Epidermal melanocyte (primary cell): Measurements from ENCODE around the gene SP140L.
A peak's percentile ranks its signal among the peaks of the same experiment; 100 is the strongest.
"Not testable (repeated sequence)": the region's sequence is repeated elsewhere in the genome, so short reads cannot be mapped to it uniquely, and the experiment has no call there.

Experiments used
- DNase-seq: peaks from one replicate; pipeline ENCODE4 v3.0.0; 2011; ENCODE audit warnings: low spot score; ENCODE audit not compliant: insufficient read length

SP140L gene

DNA sequence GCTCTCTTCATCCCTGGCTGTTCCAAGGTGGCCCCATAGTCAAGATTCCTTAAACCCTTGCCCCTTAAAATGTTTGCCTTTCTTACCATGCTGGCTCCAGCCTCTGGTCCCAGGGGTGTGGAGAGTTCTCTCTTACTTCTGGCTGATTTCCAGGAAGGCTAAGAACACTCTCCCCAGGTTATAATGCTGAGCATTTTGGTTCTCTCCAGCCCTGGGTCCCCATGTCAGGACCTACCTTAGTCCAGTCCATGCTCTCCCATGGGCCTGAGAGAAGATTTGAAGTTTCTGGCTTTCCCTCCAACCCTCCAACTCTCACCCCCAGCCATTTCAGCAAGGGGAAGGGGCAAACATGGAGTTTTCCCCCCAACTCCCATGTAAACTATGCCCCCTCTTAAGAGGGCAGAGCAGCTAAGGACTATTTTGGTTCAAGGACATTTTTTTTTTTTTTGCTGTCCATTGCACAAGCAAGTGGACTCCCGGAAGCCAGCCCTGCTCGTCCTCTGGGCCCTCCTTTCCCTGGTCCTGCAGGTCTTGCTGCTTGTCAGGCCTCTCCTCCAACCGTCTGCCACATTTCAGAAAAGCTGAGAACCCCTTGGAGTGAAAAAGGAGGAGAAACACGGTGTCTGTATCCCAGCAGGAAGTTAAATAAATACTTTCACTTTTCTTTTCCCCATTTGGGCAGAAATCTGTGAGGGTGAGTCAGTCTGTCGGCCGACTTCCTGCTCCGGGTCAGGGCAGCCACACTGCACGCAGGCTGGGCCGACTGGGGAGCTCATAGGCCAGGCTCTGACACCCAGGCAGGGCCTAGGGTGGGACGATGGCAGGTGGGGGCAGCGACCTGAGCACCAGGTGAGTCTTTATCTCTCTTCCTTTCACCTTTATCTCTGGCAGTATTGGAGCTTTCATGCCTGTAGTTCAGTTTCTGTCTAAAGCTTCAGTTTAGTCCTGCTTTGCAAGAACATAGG lies at the start of gene SP140L:
TSS of gene SP140L (plus strand) at position 741 of the 965 bp plus-strand sequence. CDS start at position 818, 77 bp downstream.
- DNase-seq = peak; percentile 64

DNA sequence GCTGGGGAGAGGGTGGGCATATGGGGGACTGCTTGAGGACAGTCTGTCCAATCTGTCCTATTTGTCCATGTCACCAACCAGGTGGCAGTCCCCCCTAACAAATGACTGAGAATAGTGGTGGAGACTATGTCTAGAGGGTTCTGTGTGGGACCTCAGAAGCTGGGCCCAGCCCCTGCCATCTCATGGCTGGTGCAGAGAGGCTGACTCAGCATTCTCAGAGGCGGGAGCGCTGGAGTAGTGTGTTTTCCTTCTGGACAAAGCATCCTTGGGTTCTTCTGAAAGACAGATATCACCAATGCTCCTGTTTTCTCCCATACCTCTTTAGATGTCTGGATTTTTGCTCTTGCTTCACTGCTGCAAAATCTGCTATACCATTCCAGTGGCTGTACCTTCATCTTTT lies 44.1 kb upstream of the SP140L start:
- DNase-seq = no peak

DNA sequence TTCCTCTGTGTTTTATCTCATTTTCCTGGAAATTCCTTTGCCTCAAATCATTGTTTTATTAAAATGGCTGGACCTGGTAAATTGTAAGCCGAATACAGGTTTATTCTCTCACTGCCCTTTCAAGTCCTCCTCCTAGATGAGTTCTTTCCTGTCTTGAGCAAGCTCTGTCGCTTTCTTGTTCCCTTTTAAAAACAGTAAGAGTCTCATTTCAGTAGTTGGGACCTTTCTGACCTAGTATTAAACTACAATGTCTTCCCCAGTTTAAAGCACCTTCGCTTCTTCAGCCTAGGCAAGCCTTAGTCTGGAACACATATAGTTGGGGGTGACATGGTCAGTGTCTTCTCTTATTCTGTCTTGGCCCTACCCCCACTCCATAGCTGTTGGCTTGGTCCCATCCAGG lies 40.9 kb upstream of the SP140L start:
- no peak for DNase-seq

DNA sequence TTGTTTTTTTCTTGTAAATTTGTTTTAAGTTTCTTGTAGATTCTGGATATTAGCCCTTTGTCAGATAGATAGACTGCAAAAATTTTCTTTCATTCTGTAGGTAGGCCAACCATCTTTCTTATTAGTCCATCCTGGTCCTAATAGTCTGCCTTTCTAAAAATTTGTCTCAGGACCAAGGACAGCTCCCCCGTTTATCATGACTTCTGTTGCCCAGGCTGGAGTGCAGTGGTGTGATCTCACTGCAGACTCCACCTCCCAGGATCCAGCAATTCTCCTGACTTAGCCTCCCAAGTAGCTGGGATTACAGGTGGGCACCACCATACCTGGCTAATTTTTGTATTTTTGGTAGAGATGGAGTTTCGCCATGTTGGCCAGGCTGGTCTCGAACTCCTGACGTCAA lies 37.7 kb upstream of the SP140L start:
- not testable (repeated sequence) for DNase-seq

DNA sequence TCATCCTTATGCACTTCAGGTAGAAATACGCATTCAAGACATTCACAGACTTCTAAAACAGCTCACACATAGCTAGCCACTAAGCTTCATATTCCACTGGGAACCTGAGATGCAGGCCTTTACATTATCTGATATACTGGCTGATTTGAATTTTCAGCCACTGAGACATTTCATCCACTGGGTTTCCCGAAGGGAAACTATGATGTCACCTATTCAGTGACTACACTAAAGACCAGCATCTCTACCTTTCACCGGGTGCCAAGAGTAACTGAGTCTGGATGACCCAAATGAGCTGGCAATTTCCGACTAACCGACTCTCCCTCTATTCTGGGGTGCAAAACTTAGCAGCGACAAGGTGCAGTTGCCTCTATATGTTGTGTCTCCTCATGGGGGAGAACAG lies 31.8 kb upstream of the SP140L start:
- DNase-seq = no peak

DNA sequence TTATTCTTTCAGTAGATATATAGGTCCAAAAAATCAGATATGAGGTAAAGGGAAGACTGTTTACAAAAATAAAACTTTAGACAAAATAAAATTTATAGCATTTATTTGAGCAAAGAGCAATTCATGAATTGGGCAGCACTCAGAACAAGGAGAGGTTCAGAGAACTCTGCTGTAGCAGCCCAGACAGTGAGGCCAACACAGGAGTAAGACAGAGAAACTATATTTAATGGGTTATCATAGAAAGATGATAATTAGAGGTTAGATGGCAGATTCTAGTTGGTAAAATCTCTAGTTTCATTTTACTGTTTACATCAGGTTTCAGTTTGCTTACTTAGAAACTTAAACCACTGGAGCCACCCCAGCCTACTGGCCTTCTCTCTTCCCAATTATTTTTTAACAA lies 30.1 kb upstream of the SP140L start:
- no peak for DNase-seq

DNA sequence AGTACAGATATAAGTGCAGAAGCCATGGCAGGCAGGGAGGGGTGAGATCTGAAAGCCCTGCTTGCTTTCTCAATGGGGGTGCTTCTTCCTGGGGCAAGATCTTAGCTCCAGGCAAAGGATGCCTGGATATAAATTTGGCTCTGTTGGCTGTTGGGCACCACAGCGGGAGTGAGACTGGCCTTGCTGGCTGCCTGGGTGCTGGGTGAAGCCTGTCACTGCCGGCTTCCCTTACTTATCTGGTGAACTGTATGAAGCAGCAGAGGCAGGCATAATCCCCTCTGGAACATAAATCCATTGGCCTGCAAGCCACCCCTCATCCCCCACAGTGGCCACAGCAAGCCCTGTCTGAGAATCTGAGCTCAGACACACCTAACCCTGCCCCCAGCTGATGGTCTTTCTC lies 27.4 kb upstream of the SP140L start:
- no peak for DNase-seq

DNA sequence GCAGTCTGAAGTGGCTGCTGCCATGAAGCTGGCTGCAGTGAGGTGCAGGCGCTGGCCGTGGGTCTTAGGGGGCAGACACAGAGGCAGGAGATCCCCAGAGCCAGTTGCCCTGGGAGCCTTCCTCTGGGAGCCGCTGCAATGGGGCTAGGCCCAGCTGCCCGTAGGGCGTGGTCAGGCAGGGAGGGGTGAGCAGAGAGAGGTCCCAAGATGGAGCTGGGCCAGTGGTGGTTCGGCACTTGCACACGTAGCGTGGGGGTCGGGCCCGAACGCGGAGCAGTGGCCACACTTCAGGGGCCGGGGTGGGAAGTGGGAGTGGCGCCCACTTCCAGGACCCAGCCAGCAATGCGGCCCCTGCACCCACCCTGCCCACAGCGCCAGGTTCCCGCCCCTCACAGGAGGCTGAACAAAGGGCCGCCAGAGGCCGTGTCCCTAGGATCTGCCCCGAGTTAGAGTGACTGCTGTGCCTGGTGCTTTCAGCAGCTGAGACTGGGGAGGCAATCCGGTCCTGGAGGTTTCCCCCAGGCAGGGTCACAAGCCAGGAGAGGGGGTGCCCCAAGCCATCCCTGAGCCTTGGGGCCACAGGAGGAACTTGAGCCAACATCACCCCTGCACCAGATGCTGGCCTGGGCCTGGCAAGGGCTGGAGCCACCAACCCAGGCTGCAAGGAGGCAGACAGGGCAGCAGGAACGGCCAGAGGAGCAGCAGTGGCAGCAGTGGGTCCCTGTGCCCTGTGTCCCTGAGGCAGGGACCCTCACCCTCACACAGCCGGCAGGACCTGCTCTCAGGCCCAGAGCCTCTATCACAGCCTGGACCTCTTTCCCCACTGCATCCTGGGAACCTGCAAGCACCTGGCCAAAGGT lies 21.3 kb upstream of the SP140L start:
- DNase-seq = no peak

DNA sequence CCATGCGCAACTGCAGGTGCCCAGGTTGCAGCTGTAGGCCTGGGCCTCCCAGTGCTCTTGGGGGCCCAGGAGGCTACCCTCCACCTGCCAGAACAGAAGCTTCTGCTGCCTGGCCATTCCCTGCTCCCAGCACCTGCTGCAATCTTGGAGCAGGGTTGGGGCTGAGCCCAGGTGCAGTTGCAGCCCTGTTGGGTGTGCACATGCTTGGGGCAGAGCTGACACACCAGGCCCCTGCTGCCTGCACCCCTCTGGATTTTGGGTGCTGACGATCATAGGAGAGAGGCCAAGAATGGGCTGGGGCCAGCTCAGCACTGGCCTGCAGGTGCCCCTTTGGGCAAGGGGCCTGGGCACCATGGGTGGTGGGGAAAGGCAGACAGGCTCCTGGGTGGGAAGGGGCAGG lies 20.5 kb upstream of the SP140L start:
- no peak for DNase-seq

DNA sequence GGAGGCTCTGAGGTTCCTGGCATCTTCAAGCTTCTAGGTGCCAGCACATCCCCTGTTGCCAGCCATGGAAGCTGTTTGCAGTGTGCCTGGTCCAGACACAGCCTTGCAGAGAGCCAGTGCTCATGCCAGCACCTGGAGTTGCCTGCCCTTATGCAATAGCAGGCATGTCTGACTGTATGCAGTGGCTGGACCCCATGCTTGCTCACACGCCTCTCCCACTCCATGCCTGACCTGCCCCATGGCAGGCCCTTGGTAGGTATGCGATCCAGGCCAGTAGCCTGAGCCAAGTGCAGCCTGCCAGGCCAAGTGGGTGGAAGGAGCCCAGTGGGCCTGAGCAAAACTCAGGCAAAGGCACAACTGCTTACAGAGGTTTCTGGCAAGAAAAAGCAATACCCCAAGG lies 19.5 kb upstream of the SP140L start:
- no peak for DNase-seq

DNA sequence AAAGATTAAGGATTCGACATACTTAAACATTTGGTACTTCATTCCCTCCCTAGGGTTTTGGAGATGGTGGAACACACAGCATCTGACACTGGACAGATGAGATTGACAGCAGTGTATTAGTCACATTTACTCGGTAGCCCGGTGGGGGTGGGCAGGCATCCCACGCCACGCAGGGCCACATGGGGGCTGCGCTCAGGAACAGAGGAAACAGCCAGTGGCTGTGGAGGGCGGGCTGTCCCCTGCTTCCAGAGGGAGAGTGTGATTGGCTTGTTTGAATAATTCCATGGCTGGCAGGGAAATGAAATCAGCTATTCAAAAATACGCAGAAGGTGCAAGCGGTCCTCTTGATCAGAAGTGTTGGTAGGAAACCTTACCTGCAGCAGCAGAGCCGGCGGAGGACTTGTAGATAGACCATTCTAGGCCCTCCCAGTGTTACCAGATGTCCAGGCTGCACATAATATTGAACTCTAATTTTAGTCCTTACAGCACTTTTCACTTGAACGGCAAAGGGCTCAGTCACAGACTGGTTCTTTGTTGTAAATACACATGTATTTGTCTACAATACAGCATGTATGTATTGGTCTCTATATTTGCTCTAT lies 18.5 kb upstream of the SP140L start:
- DNase-seq = no peak

DNA sequence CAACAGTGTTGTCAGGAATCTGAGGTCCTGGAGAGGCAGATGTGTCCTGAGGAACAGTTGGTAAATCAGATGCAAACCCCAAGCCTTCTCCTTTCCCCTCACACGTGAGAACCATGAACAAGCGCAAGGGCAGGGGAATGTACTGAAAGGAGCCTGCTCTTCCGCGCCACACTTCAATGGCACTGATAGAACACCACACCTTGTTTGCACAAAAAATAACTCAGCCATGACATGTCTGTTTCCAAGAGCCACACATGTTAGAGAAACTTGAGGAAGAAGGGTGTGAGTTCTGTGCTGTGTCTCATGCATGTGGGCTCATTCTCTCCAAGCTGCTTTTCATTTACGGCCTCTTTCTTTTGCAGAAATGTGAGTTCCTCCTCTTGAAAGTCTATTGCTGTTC lies 16.2 kb upstream of the SP140L start:
- not testable (repeated sequence) for DNase-seq

DNA sequence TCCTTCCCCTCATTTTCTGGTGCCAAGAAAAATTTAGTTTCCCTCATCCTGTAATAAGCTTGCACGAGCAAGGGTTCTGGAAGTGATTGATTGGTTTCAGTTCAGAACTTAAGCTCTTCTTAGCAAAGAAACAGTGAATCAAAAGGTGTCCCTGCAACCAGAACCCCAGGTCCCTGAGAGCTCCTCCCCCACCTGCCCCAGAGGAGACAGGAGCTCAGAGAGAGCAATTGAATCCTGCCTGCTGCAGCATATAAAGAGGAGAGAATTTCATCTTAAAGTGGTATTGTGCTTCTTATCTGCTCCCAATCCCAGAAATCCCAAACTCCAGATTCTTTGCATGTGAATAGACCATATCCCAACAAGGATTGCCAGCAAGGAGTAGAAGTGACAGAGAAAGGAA lies 15.4 kb upstream of the SP140L start:
- DNase-seq = not testable (repeated sequence)

DNA sequence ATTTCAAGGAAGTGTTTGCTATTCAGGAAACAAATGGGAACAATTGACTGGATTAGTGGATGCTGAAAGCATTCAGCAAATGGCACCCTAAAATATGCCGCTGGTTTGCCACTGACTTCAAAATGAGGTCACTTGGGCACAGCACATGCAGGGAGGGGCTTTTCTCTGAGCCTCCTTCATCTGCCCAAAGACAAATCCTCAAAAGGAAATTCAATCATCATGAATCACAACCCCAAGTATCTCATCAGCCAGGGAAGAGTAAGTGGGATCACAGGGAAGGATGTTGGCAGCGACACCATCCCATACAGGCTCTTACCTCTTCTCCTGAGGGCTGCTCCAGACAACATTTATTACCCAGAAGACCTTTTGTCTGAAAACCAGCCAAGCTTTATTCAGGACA lies 14.4 kb upstream of the SP140L start:
- DNase-seq = no peak

DNA sequence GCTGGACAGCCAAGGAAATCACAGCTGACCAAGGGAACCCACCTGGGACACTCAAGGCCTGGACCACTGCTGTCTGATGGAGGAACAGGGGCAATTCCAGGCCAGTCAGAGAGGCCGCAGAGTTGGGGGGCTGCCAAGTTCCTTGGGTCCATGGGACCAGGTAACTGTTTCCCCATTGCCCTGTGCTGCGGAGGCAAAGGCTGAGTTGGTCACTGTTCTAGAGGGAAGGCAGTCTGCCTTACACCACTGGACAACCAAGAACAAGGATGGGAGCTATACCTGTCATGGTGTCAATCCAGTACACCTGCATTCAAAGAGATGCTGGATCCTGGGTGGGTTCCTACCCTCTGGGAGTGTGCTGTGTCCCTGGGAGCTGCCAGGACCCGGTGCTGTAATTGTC lies 9.6 kb upstream of the SP140L start:
- no peak for DNase-seq

DNA sequence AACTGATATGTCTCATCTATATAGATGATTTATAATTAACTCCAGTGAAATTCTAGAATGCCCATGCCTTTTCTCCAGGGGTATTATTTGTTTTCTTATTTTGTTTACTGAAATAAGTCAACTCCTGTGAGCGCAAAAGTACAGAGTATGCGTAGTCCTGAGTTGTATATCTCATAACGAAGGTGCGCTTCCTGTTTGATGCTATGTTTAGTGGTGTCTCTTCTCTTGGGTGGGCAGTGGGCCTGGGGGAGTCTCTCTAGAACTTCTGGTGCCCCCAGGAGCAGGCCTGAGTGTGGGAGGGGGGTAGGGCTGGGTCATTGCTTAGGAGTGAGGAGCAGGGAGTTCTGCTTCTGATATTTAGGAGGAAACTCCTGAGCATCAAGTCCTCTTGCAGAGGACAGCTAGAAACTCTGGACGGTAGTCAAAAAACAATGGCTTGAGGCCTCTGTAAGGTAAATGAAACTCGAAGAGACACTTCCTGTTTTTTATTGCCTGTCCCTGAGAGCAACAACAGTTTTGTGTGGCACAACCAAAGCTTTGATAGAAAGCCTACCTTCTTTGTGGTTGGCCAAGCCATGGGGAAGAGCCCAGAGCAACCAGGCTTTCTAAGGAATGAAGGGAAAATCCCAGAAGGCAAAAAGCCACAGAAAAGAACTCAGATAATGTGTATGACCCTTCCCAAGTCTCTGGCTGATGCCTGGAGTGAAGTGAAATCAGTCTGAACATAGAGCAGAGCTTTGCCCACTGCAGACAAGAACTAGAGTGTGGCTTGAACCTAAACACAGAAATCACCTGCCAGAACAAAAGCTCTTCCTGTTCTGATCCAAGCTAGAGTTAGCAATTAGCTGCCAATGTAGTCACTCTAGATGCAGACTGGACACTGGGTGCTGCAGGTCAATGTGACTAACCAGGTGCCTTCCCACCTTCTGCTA lies 8.5 kb upstream of the SP140L start:
- DNase-seq = no peak

DNA sequence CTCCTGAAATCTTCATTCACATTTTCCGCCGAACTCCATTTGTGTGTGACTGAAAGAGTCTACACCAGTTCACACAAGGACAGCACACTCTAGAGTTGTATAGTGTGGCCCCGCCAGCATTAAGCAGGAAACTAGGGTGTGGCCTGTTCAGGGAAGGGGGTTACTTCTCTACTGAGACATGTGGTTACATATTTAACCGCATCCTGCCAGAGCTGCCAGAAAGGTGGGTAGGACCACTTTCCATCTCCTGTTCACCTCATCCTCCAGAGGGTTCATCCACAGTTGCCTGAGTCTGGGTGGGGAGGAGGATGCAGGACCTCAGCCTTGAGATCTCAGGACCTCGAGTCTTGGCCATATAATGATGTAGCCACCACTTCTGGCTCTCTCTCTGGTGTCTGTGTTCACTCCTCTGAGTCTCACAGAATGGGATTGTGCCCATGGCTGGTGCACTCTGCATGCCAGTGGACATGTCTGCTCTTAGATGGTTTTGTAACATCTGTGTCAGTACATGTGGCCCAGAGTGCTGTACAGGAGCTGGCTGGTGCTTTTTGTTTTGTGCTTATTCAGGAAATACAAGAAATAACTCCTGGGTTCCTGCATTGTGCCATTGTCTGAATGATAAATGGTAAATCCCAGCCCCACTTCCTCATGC lies 7.7 kb upstream of the SP140L start:
- DNase-seq = no peak

DNA sequence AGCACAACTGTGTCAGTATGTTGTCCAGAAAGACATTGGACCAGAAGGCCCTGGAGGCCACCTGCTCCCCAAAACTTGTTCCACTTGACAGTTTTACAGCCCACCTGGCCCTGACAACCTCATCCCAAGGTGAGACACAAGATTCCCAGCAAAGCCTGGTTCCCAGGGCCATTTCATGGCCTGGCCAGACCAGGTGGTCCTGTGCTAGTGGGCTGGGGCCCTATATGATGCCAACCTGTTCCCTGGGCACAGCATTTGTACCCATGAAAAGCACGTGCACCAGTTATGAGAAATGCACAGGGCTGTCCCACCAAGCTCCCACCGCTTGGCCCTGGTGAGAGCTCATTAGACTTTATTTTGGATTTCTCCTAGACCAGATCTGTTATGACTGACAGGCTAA lies 6.0 kb upstream of the SP140L start:
- no peak for DNase-seq

DNA sequence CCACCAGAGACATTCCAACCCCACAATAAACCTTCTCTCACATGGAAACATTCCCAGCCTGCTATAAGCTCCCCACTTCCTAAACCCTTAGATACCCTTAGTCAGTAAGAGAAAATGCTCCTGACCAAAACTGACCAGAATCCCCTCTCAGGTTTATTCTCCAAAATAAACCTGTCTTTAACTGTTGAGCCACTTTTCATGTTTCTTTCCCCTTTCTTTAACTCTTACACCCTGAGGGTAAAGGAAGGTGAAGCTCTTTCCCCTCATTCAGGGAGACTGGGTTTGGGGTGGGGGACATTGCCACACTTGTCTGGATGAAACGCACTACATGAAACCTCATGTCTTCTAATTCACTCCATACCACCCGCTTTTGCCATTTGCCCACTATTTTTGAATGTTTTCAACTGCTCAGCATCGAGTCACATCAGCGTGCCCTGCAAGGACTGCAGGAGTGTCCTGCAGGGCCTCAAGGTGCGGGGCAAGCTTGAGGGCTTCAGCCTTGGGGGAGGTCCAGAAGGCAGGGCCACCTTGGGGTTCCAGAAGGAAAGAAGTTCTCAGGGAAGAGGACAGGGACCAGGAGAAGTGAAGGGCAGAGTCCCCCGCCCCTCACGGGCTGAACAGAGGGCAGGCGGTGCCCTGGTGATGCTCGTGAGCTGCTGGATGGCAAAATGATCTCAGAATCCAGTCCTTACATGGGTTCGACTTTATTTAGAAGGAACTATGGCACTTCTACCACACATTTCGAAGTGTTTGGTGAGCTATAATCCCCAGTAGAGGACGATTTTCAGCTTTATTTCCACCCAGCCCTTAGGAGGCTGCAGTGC lies 4.2 kb upstream of the SP140L start:
- no peak for DNase-seq
